NAMALWA (cell line): ENCODE measurements around the gene NR3C2.

Source experiments
- DNase-seq: peaks from one replicate; pipeline ENCODE4 v3.0.0-alpha.2; 2015; ENCODE audit warnings: low spot score

NR3C2 gene

DNA sequence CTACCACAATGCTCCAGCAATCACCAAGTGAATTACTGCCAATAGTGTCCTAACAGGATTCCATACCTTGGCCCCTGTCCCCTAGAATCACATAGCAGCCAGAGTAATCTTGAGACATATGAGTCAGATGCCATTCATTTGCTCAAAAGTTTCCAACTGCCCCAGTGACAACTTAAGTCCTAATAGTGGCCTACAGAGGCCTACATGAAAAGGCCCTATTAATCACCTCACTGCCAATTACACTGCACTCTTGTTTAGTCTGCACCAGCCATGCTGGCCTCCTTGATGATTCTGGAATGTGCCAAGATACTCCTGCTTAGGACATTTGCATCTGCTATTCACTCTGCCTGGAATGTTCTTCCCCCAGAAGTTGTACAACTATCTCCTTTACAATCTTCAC is 130.7 kb downstream of the NR3C2 start:
- no peak for DNase-seq

DNA sequence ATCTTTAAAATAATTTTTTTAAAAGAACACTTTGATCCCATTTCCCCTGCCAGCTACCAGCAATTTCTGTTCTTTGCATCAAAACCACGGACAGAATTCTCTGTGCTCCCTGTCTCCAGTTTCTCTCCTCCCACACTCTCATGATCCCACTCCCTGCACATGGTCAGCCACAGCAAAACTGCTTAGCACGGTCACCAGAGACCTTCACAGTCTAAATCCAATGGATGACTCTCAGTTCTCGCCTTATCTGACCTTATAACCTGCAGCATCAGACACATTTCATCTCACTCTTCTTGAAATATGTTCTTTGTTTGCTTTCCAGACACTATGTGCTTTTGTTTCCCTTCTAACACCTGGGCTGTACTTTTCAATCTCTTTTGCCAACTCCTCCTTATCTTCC is 131.5 kb downstream of the NR3C2 start:
- no peak for DNase-seq

DNA sequence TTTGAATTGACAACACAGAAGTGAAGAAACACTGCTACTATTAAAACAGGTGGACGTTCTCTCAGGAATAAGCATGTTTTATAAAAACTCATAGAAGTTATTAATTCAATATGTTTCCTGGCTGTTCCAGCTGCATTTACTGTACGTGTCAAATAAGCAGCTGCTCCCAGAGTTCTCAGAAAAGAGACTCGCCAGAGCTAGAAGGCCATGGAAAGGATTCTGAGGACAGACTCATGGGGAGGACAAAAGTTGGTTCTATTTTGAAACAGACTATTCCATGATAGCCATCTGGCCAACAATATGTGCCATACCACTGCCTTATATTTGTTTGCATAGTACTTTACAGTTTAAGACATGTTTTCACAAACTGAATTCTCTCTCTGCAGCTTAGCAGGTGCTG is 136.5 kb downstream of the NR3C2 start:
- DNase-seq = no peak

DNA sequence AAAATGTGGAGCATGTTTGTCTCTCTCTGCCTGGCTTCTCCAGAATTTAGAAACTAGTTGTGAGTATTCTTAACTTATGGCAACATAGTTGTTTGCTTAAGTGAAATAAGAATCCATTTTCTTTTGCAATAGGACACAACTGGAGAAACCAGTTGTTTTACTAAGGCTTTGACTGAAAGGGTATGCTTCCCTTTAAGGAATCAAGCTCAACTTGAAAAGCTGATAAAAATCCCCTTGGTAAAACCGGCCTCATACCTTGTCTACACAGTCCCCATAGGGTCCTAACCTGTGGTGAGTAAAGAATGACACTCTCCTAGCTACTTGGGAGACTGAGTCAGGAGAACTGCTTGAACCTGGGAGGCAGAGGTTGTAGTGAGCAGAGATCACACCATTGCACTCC is 139.8 kb downstream of the NR3C2 start:
- DNase-seq = no peak

DNA sequence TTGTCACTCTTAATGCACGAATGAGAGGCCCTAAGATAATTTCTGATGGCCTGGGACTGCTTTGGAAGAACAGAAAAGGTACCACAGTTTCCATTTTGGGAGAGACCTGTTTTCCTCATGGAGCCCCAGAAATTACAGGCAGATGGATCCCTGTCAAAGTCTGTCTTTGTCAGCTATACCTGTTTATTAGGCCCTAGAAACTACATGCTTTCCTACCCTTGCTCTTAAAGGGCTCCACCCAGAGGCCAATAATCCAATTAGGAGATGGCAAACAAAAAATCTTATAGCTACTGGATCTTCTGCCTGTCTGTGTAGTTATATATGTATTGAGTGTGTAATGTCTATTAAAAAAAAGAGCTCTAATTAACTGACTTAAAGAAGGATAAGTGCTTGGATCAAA is 141.3 kb downstream of the NR3C2 start:
- DNase-seq = peak; percentile 39

DNA sequence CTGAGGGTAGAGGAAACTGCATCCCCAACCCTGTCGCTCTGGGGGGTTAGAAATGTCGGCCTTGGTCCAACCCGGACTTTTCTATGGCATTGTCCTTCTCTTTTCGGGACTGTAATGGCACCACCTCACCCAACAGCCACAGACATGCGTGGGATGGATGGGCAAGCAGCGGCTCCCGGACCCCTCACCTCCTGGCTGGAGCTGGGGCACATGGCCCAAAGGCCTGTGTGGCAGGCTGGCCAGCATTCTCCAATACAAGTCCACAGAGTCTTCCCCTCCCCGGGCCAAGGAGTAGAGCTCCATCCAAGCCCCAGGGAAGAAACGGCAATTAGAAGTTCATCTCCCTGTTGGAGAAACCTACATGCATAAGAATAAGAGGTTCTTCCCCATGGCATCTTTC is 142.9 kb downstream of the NR3C2 start:
- no peak for DNase-seq

DNA sequence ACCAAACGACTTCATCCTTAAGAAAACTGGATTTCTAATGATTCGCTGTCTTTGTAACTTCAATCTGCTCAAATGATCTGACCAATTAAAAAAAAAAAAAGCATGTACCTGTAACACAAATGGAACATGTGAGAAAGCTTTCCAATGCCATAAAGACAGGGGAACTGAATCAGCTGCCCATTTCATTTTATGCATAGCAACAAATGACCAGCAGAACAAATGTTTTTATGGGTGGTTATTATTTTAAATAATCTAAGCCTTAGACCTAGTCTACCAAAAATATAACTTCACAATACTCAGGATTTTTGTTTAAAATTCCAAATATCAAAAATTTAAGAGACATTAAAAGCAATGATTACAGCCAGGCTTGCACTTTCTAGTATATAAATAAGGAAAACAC is 145.7 kb downstream of the NR3C2 start:
- no peak for DNase-seq

DNA sequence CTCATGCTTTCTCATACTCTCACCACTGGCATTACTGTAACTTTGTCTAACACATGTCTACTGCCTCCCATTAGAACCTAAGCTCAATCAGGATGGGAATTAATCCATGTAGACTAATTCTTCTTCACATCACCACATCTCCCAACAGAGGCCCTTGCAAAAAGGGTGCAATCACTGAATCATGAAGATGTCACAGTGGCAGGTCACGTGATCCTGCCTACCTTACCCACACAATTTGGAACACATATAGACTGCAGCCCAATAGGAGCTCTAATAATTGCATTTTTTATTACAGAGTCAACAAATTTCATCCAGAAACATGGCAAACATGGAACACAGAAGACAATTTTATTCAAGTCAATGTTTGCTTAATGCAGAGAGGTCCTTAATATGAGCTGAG is 146.6 kb downstream of the NR3C2 start:
- no peak for DNase-seq

DNA sequence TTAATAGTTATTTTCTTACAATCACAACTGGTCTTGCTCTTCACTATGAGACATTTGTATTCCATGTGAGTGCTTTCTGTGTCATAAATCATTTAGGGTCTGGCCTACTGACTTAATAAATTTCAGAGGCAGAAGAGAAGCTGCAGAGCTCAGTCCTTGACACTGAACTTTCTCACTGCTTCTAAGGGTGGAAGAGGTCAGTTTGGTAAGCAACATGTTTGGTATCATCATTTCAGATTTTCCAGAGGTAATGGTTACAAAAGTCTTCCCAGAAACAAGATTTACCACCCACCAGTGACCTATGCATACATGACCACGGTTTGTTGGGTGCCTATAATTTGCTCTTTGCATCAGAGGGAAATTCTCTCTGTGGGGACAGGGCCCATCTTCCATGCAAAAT is 148.6 kb downstream of the NR3C2 start:
- DNase-seq = no peak

DNA sequence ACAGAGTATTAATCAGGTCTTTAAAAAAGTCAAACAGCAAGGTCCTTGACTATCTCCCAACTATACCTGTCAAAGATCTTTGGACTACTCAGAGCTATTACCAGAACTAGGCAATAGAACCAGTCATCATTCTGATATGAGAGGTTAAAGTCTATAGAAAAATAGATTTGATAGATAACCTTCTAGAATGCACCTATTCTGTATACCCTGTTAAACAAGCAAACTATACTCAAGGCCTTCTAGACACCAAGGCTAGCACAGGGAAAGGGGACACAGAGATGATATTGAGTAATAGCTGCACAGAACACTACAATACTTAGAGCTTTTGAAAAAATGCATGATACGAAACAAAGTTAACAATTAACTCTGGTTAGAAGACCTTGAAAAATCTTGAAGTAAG is 149.5 kb downstream of the NR3C2 start:
- DNase-seq = no peak

DNA sequence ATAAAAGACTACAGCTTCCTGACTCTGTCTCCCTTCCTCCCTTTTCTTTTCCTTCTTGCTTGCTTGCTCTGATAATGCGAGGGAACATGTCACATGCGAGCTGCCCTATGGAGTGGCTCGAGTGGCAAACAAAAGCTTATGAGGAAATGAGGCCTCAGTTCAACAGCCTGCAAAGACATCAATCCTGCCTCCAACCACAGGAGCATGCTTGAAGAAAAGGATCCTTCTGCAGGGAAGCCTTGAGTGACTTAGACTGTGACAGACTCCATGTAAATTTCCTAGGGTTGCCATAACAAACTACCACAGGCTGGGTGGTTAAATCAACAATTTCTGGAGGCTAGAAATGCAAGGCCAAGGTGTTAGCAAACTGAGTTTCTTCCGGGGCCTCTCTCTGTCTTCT is 152.5 kb downstream of the NR3C2 start:
- no peak for DNase-seq

DNA sequence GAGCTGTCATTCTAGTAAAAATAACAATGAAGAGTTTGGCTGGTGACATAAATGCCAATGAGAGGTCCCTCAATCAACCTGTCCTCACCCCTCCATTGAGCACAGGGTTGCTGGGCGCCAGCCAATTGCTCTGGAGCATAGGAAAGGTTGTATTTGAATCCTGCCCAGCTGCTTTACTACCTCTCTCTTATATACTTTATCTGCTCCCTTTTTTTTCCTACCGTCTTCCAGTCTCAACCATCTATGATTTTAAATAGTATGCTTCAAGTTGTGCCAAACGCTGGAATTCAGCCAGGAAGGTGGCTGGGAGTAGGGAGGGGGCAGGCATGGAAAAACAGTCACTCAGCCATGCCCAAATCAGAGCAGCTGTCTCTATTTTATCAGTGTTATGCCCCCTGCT is 153.8 kb downstream of the NR3C2 start:
- no peak for DNase-seq

DNA sequence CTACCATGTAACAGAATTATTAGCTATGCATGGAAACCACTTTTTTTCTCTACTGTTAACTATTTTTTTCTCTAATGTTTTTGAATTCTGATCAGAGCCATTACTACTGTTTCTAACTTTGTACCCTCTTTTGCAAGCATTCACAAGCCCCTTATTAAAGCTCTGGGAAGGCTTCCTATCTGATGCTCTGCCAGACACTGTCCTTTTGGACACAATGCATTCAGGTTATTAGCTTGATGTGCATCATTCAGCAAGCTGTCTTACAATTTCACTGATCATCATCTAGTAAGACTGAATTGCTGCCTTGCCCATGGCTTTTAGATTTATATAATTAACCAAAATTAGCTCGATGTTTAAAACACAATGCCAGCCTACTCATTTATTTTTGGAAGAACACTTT is 155.1 kb downstream of the NR3C2 start:
- no peak for DNase-seq

DNA sequence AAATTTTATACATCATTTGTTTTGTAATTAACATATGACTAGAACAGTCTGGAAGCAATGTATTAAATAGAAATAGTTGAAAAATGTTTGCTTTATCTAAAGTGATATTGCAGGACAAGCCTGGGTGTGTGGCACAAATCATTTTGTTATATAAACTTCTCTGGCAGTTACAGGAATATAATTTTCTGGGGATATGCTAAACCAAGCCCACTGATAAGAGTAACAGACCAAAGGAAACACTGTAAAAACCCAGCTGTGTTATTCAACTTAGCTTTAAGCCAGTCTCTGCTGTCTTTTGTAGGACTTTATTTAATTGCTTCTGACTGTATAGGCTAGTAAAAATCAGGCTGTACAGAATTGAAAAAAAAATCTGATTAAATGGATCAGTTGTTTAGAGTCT is 156.2 kb downstream of the NR3C2 start:
- DNase-seq = no peak

DNA sequence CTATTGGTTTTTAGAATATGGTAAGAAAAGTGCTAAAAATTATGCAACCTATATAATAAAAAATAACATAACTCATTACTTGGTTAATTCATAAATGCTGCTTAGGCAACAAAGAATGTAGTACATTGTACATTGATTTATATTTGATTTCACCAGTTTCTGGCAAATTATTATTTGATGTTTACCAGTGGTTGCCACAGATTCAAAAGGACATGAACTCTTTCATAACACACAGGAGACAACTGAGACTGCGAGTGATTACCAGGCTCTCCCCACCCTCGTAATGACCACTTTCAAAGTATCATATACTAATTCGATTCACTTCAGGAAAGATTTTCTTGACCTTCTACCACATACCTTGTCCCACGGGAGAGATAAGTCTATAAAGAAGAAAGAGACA is 158.5 kb downstream of the NR3C2 start:
- no peak for DNase-seq

DNA sequence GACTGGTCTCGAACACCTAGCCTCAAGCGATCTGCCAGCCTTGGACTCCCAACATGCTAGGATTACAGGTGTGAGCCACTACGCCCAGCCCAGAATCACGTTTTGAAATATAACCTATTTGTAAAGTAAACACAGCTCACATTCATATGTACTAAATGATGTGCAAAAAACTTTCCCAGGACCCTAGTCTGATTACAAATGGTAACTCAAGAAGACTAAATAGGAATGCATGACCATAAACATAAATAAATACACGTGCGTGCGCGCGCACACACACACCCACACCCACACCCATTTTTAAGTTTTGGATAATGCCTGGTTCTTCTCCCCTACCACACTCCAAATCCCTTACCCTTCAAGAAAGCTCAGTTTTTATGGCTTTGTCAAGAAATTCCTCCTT is 163.9 kb downstream of the NR3C2 start:
- DNase-seq = no peak

DNA sequence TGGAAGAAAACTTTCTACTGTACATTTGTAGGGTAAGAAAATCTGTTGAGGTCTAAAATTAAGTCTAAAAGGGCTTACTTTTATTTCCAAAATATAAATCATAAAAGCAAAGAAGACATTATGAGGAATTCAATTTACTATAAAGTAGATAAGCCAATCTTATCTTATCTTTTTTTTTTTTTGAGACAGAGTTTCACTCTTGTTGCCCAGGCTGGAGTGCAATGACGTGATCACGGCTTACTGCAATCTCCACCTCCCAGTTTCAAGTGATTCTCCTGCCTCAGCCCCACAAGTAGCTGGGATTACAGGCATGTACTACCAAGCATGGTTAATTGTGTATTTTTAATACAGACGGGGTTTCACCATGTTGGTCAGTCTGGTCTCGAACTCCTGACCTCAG is 166.9 kb downstream of the NR3C2 start:
- DNase-seq = no peak

DNA sequence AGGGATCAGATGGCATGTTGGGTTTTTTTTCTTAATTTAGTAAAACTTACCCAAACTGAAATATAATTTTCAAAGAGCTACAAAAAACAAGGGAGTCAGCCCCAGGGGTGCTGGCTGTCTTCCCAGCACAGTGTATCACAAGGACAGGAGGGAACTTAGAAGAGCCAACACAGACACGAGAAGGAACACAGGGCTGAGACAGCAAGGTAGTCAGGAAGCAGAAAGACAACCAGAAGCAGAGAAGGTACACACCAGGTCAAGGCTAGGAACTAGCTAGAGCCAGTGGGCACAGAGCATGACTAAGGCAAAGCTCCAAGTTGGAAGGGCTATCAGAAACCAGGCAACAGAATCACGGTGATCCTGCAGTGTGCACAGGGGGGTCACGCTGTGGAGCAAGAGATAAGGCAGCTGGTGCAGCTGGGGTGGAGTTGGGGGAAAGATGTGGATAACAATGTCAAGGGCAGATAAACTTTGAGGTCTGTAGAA is 168.7 kb downstream of the NR3C2 start:
- DNase-seq = no peak

DNA sequence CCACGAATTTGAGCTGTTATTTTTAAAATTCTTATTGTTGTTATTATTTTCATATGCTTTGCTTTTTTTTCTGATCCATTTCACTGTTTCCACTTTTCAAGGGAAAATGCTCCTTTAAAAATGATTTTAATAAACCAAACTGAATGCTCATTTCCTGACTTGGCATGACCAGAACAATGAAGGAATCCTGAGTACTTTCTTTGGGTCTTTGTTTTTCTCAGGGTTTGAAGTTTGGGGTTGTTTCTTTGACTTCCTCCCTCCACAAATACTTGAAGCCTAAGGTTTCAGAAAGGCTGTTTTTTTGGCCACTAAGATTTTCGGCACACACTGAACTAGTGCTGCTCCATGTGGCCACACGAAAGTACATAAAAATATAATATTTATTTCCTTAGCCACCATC is 171.0 kb downstream of the NR3C2 start:
- no peak for DNase-seq

DNA sequence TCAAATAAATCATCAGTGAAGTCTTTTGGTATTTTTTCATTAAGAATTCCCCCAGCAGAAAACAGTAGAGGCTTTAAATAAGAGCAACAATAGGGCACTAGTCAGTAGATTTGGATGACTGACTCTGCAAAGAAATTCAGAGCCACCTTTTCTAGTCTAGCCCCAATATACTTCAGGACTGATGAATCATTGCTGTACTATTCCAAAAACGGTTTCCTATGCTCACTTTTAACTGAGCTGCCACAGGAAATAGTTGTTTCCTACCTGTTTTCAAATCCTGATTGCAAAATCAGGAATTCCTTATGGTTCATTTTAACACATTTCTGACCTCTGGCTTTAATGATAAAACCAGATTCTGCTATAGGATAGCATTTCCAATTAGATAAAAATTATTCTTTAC is 171.6 kb downstream of the NR3C2 start:
- DNase-seq = no peak

DNA sequence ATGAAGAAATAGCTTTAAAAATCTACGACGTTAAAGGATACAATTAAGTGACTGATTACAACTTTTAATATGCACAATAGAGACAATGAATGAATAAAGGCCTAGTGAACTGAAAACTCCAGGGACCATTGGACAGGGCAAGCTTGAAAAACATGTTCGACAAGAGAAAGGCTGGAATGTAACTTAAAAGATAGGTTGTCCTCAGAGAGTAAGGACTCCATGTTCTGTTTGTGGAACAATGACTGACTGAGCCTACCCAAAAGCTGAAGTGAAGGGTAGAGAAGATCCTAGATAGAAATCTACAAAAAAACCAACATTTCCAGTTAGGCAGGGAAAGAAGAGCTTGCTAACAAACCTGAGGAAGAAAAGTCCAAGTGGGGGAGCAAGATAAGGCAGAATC is 173.4 kb downstream of the NR3C2 start:
- no peak for DNase-seq

DNA sequence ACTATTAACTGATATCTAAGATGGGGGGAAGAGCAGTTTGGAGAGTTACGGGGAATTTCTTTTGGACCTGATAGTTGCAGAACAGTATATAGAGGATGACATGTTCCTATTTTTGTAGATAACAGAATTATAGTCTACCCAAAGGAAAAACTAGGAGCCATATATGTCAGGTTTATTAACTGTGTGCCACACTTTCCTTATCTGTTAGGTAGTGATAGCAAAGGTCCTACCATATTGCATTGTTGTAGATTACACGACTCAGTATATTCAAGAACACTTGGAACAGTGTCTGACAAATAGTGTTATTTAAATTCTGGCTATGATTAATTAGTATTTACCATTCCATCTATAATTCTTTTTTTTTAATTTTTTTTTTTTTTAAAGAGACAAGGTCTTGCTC is 175.3 kb downstream of the NR3C2 start:
- DNase-seq = no peak

DNA sequence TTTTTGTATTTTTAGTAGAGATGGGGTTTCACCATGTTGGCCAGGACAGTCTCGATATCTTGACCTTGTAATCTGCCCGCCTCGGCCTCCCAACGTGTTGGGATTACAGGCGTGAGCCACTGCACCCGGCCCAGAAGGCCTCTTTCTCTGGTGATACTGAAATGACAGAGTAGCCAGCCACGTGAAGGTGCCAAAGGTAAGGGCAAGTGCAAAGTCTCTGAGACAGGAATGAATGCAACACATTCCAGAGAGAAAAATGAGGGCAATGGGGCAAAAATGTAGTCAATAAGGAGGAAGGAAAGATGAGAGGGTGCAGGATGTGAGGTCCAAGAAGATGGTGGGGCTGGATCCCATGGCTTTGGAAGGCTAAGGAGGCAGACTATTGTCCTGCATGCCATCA is 176.0 kb downstream of the NR3C2 start:
- no peak for DNase-seq

DNA sequence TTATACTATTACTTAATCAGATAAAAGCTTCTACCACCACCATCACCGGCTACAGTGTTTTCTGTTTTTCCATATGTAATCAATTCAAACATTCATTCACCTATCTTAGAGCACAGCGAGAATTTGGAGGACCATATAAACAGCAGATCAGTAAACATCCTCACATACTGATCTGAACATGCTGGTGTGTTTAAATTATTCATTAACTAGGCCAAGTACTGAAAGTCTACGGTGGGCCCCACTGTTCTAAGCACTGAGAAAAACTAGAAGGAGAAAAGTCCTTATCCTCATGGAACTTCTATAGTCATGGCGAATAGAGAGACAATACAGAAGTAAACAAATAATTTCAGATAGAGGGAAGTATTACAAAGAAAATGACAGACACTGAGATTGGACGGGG is 176.6 kb downstream of the NR3C2 start:
- no peak for DNase-seq

DNA sequence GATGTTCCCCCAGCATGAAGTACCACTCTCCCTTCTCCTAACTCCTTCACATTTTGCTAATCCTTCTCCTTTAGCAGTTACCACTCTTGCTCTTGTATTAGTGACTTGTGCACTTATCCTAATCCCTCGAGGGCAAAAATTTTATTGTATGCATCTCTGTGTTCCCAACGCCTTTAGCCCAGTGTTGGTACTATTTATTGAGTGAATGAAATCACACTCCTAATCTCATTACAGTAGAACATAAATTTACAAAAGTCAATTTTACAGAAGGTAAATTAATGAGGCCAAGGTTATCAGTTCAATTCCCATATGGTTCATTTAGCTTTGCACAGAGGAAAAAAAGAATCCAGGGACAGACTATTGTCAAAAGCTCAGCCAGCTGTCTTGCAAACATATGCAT is 178.4 kb downstream of the NR3C2 start:
- no peak for DNase-seq
